Gastrocnemius medialis (tissue), 4 donors: ENCODE measurements around the gene PYGO2.

Experiments
- POLR2A ChIP-seq, 2 donors: fragments of 450-650 bp; IDR thresholded peaks; one replicate each; pipeline ENCODE4 v1.6.1; 2017; ENCODE audit warnings: antibody characterized with exemption in 2 of 2, mild to moderate bottlenecking in 2 of 2, moderate library complexity in 2 of 2
- TF ChIP-seq, protein P1 (sequence below), 5 experiments: fragments of 450-650 bp in 3 of 5; fragments of 200-600 bp in 2 of 5; sonication (generic) in 2 of 5; IDR thresholded peaks in 4 of 5; conservative IDR thresholded peaks in 1 of 5; 1 replicate in 4 of 5; 2 replicates in 1 of 5; pipeline ENCODE4 v1.5.1; 2016 to 2019; ENCODE audit warnings: antibody characterized with exemption in 5 of 5, mild to moderate bottlenecking in 3 of 5, moderate library complexity in 3 of 5

DNA sequence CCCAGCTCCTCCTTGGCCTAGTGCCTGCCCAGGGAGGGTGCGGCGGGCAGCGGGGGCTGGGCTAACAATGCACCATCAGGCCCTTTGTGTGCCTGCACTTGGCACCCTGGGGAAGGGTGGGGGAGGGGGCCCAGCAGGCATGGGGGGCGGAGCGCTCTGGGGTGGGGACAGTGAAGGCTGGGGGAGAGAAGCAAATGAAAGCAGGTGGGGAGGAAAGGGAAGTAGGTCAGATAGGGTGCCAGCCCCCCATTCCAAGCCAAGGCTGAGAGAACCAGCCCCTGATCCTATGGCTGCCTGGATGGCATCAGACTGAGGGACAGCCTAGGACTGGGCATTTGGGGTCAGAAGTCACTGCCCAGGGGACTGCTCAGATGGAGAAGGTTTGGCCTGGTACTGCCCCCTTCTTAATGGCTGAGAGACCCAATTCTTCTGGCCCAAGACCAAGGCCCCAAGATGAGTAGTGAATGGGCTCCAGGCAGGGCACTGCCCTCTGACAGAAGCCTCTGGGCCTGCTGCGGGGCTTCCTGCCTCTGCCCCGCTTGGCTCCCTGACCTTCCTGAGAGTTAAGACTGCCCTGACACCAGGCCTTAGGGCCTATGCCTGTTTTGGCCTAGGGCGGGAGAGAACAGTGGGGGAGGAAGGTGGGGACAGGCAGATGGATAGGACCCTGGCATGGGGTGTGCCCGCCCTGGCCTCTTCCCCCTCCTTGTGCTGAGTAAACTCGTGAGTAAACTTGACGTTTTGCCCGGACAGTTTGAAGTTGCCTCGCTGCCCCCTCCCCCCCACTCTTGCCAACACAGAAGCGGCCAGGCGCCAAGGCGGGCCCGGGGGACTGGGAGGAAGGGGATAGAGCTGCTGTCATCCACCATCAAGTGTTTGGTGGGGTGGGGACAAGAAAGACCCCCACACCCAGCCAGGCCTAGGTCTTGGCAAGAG lies 43.8 kb upstream of the PYGO2 start:
- TF ChIP-seq POLR2A (IDR thresholded peaks at IDR 0.05): peak; percentile 30 to 50
- TF ChIP-seq, protein P1, sequence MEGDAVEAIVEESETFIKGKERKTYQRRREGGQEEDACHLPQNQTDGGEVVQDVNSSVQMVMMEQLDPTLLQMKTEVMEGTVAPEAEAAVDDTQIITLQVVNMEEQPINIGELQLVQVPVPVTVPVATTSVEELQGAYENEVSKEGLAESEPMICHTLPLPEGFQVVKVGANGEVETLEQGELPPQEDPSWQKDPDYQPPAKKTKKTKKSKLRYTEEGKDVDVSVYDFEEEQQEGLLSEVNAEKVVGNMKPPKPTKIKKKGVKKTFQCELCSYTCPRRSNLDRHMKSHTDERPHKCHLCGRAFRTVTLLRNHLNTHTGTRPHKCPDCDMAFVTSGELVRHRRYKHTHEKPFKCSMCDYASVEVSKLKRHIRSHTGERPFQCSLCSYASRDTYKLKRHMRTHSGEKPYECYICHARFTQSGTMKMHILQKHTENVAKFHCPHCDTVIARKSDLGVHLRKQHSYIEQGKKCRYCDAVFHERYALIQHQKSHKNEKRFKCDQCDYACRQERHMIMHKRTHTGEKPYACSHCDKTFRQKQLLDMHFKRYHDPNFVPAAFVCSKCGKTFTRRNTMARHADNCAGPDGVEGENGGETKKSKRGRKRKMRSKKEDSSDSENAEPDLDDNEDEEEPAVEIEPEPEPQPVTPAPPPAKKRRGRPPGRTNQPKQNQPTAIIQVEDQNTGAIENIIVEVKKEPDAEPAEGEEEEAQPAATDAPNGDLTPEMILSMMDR (IDR thresholded peaks at IDR 0.05 in 4 of 5, conservative IDR thresholded peaks at IDR 0.05 in 1 of 5): no peak
